Retinal pigment epithelial cell (primary cell): ENCODE measurements around the gene STT3A.

Source experiments
- DNase-seq: peaks from one replicate; pipeline ENCODE4 v3.0.0-alpha.2; 2010; ENCODE audit warnings: low read depth
- H3K4me3 ChIP-seq: 2 replicates; pipeline ENCODE4 v1.5.1; 2011; ENCODE audit warnings: mild to moderate bottlenecking, low read length, control low read depth, moderate library complexity
- CTCF ChIP-seq: conservative IDR thresholded peaks from 2 replicates; pipeline ENCODE4 v1.5.1; 2011; ENCODE audit warnings: low read depth, low read length, control low read depth, inconsistent platforms

The STT3A gene

GRCh38 chr11:125609545-125609944 lies 16.9 kb downstream of the STT3A start:
- no peak overlapping the region for H3K4me3 ChIP-seq
- no peak for TF ChIP-seq CTCF
- DNase-seq, result no peak

- no peak overlapping the region for H3K4me3 ChIP-seq
- no peak for DNase-seq
- no peak for TF ChIP-seq CTCF
Observed at GRCh38 chr11:125618383-125618782, 25.7 kb downstream of the STT3A start.

GRCh38 chr11:125621995-125622394 lies 29.3 kb downstream of the STT3A start:
- H3K4me3 ChIP-seq, result no peak overlapping the region
- DNase-seq, result peak; percentile 10
- no peak for TF ChIP-seq CTCF

GRCh38 chr11:125623064-125623463 lies 30.4 kb downstream of the STT3A start:
- no peak for TF ChIP-seq CTCF
- H3K4me3 ChIP-seq, result no peak overlapping the region
- DNase-seq, result no peak

- DNase-seq, result no peak
- peak within 1 kb of the TSS; percentile 86 for H3K4me3 ChIP-seq
- TF ChIP-seq CTCF, result no peak
Observed at GRCh38 chr11:125624756-125625213, 32.1 kb downstream of the STT3A start, which contains the start of gene CHEK1. Gene CHEK1 (plus strand): TSS chr11:125625163. CDS start chr11:125626769, 1,606 bp downstream.

- no peak for DNase-seq
- H3K4me3 ChIP-seq, result peak overlapping the region; percentile 86
- TF ChIP-seq CTCF, result no peak
Observed at GRCh38 chr11:125625225-125625629, 32.6 kb downstream of the STT3A start.

GRCh38 chr11:125625630-125626287 lies 33.1 kb downstream of the STT3A start:
- peak overlapping the region; percentile 86 for H3K4me3 ChIP-seq
- DNase-seq, result peak; percentile 60
- no peak for TF ChIP-seq CTCF
